ENCODE data around the gene RNU6-9.

DNA sequence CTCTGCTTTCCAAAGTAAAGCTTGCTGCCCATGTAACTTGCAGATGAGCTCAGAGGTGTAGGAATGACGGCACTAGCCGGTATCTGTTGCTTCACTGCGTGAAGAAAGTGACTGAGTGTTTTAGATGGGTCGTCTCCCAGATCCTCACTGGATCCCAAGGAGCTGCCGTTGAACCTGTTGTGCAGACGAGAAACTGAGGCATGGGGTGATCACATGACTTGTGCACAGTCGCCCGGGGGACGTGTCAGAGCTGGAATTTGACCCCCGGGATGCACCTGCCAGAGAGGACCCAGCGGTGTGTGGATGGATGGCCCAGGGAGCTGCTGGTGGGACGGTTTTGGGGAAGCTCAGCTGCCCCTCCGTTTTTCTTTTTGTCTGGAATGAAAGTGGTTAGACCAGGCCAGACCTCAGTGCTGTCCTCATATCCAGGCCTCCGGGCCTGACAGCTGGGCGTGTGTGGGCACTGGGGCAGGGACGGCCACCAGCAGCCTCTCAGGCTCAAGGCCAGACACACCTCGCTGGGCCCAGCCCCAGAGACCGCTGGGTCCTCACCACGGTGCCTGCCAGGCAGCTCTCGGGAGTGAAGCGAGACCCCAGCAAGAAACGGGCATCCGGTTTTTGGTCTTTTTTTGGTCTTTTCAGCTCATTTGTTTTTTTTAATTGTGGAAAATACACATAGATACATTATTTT lies 45.1 kb downstream of the RNU6-9 start:
- TF ChIP-seq ZNF302 (tag by site-specific recombination; IDR thresholded peaks at IDR 0.05; ENCODE audit: low read depth) (no peak), SETDB1 (IDR thresholded peaks at IDR 0.05; ENCODE audit: insufficient read length, low read length) (no peak), ZNF585B (tag by site-specific recombination; IDR thresholded peaks at IDR 0.05) (no peak), KLF1 (tag by site-specific recombination; IDR thresholded peaks at IDR 0.05) (no peak)
- TF ChIP-seq, protein P1, sequence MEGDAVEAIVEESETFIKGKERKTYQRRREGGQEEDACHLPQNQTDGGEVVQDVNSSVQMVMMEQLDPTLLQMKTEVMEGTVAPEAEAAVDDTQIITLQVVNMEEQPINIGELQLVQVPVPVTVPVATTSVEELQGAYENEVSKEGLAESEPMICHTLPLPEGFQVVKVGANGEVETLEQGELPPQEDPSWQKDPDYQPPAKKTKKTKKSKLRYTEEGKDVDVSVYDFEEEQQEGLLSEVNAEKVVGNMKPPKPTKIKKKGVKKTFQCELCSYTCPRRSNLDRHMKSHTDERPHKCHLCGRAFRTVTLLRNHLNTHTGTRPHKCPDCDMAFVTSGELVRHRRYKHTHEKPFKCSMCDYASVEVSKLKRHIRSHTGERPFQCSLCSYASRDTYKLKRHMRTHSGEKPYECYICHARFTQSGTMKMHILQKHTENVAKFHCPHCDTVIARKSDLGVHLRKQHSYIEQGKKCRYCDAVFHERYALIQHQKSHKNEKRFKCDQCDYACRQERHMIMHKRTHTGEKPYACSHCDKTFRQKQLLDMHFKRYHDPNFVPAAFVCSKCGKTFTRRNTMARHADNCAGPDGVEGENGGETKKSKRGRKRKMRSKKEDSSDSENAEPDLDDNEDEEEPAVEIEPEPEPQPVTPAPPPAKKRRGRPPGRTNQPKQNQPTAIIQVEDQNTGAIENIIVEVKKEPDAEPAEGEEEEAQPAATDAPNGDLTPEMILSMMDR (tag by site-specific recombination; IDR thresholded peaks at IDR 0.05) = no peak
- TF ChIP-seq, protein P2, sequence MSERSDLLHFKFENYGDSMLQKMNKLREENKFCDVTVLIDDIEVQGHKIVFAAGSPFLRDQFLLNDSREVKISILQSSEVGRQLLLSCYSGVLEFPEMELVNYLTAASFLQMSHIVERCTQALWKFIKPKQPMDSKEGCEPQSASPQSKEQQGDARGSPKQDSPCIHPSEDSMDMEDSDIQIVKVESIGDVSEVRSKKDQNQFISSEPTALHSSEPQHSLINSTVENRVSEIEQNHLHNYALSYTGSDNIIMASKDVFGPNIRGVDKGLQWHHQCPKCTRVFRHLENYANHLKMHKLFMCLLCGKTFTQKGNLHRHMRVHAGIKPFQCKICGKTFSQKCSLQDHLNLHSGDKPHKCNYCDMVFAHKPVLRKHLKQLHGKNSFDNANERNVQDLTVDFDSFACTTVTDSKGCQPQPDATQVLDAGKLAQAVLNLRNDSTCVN (tag by site-specific recombination; optimal IDR thresholded peaks at IDR 0.05) = no peak
- TF ChIP-seq, protein P3, sequence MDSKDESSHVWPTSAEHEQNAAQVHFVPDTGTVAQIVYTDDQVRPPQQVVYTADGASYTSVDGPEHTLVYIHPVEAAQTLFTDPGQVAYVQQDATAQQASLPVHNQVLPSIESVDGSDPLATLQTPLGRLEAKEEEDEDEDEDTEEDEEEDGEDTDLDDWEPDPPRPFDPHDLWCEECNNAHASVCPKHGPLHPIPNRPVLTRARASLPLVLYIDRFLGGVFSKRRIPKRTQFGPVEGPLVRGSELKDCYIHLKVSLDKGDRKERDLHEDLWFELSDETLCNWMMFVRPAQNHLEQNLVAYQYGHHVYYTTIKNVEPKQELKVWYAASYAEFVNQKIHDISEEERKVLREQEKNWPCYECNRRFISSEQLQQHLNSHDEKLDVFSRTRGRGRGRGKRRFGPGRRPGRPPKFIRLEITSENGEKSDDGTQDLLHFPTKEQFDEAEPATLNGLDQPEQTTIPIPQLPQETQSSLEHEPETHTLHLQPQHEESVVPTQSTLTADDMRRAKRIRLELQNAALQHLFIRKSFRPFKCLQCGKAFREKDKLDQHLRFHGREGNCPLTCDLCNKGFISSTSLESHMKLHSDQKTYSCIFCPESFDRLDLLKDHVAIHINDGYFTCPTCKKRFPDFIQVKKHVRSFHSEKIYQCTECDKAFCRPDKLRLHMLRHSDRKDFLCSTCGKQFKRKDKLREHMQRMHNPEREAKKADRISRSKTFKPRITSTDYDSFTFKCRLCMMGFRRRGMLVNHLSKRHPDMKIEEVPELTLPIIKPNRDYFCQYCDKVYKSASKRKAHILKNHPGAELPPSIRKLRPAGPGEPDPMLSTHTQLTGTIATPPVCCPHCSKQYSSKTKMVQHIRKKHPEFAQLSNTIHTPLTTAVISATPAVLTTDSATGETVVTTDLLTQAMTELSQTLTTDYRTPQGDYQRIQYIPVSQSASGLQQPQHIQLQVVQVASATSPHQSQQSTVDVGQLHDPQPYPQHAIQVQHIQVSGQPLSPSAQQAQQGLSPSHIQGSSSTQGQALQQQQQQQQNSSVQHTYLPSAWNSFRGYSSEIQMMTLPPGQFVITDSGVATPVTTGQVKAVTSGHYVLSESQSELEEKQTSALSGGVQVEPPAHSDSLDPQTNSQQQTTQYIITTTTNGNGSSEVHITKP (tag by site-specific recombination; IDR thresholded peaks at IDR 0.05) = no peak
